Right cardiac atrium (tissue), 5 donors: ENCODE results near the gene FANCM. TPM values are rescaled to one million over a fixed set of nuclear protein-coding genes. Genes with fewer than 3 reads are reported as not detected.
"Not testable (repeated sequence)": the region's sequence is repeated elsewhere in the genome, so short reads cannot be mapped to it uniquely, and the experiment has no call there.

Experiments
- ATAC-seq, 2 donors: fragments of 200-7000 bp; cut with Tn5 transposase; one replicate each; pipeline versions ENCODE4 v1.8.0 to v1.9.1; 2020; ENCODE audit warnings: moderate library complexity in 2 of 2, mild to moderate bottlenecking in 1 of 2
- DNase-seq, 3 donors: peaks; one replicate each; pipeline ENCODE4 v3.0.0-alpha.2; 2020
- H3K27ac ChIP-seq: one replicate; pipeline ENCODE4 v1.5.1; 2013; ENCODE audit warnings: mild to moderate bottlenecking, low read length, control low read depth, moderate library complexity
- H3K27me3 ChIP-seq: one replicate; pipeline ENCODE4 v1.6.1; 2013; ENCODE audit not compliant: control insufficient read depth, insufficient read depth
- H3K4me1 ChIP-seq: one replicate; pipeline ENCODE4 v1.6.1; 2013; ENCODE audit warnings: low read length; ENCODE audit not compliant: control insufficient read depth, insufficient read depth
- H3K4me3 ChIP-seq: one replicate; pipeline ENCODE4 v1.5.1; 2013; ENCODE audit warnings: low read length, control low read depth
- H3K9me3 ChIP-seq: one replicate; pipeline ENCODE4 v1.6.1; 2013; ENCODE audit warnings: low read length; ENCODE audit not compliant: control insufficient read depth
- WGBS: extraction: QIAGEN DNeasy Blood & Tissue Kit; methylation state at CpG from one replicate; pipeline ENCODE4 v1.1.7; 2013; 5-methylcytosine and 5-hydroxymethylcytosine counted together
- intact Hi-C, 4 donors: fragments of 100-400 bp; cut with DNase I; formaldehyde crosslinking; loops; one replicate each; pipeline versions ENCODE4 v1.11.0 to v1.14.0; 2022 to 2023
- polyA plus RNA-seq: library from polyadenylated mRNA; stranded (reverse); fragments of 200-250 nt; gene quantifications from one replicate; pipeline ENCODE4 v1.2.3, GENCODE V29; 2013
- total RNA-seq, 4 donors: library from RNA; stranded (reverse); fragmentation: NEBNext Ultra II Directional; extraction: Animal tissue kit (Norgen Biotek cat#: 25700); gene quantifications; one replicate each; pipeline ENCODE4 v1.2.1, GENCODE V29; 2021
- donor health status: healthy with polysubstance abuse.
- donor health status: DM: no; HTN: yes; CAD: no.
- donor health status: DM: no; HTN: no; CAD: no.
- donor health status: DM: no; HTN: yes; CAD: no; lungs with severe emphysema.
- donor health status: DM: yes; HTN: yes; CAD: no.

The FANCM gene
- total and polyA plus RNA-seq, 5 donors = 1.9 to 4.1 (median 3.9) TPM

DNA sequence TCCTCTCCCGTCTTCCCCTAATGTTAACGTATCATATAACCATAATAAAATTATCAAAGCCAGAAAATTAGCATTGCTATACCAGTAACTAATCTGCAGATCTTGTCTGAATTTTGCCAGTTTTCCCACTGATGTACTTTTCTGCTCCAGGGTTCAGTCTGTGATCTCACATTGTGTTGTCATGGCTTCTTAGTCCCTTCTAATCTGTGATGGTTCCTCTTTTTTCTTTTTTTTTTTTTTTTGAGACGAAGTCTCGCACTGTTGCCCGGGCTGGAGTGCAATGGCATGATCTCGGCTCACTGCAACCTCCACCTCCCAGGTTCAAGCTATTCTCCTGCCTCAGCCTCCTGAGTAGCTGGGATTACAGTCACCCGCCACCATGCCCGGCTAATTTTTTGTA is 6.4 kb downstream of the FANCM start:
- H3K27me3 ChIP-seq, H3K27ac ChIP-seq, intact Hi-C loops, H3K4me1 ChIP-seq, H3K9me3 ChIP-seq, DNase-seq, ATAC-seq, H3K4me3 ChIP-seq: not testable (repeated sequence)
- WGBS = 90% methylated on average over 8 of the region's 8 CpGs

- no peaks in the 10 kb centered on the region for H3K27me3 ChIP-seq
- DNase-seq = no peak
- no peaks in the 10 kb centered on the region for H3K9me3 ChIP-seq
- H3K4me3 ChIP-seq = no peak overlapping the region
- no peak for ATAC-seq
- no peak overlapping the region for H3K27ac ChIP-seq
- intact Hi-C loops = no loop called here
- no peaks in the 10 kb centered on the region for H3K4me1 ChIP-seq
Observed at GRCh38 chr14:45144658-45145057, 8.9 kb downstream of the FANCM start.

DNA sequence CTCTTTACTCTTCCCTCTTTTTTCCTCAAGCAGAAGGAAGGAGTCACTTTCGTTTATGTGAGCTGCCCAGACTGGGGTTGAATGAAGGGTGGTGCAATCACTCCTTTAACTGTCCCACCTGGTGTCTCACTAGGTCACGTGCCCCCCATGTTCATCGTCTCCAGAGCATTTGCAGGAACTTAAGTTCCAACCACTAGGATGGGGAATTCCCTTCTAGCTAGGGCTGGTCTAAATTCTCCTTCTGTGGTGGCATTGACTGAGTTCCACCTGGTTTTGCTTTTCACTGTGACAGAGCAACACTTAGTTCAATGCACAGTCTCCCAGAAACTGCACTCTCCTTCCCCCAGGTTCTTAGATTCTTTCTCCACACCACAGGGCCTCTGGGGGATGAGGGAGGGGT is 9.5 kb downstream of the FANCM start:
- Histone ChIP-seq H3K27me3 (no peaks in the 10 kb centered on the region), H3K4me1 (no peaks in the 10 kb centered on the region), H3K4me3 (no peak overlapping the region), H3K9me3 (no peaks in the 10 kb centered on the region), H3K27ac (no peak overlapping the region)
- WGBS = 91% methylated on average over 3 of the region's 3 CpGs
- ATAC-seq = no peak
- intact Hi-C loops = no loop called here
- DNase-seq = no peak

GRCh38 chr14:45149602-45150001 is 13.9 kb downstream of the FANCM start:
- intact Hi-C loops = no loop called here
- H3K4me3 ChIP-seq = no peak overlapping the region
- no peaks in the 10 kb centered on the region for H3K27me3 ChIP-seq
- H3K9me3 ChIP-seq = no peaks in the 10 kb centered on the region
- ATAC-seq (no peak), DNase-seq (no peak)
- whole genome bisulfite sequencing = 95% methylated on average over 3 of the region's 3 CpGs
- no peak overlapping the region for H3K27ac ChIP-seq
- H3K4me1 ChIP-seq = no peaks in the 10 kb centered on the region

GRCh38 chr14:45150386-45150890 is 14.7 kb downstream of the FANCM start:
- Histone ChIP-seq H3K9me3 (no peaks in the 10 kb centered on the region), H3K27me3 (no peaks in the 10 kb centered on the region), H3K4me1 (no peaks in the 10 kb centered on the region), H3K27ac (no peak overlapping the region), H3K4me3 (no peak overlapping the region)
- intact Hi-C loops = no loop called here
- WGBS = 97% methylated on average over 4 of the region's 4 CpGs
- DNase-seq = no peak
- no peak for ATAC-seq

DNA sequence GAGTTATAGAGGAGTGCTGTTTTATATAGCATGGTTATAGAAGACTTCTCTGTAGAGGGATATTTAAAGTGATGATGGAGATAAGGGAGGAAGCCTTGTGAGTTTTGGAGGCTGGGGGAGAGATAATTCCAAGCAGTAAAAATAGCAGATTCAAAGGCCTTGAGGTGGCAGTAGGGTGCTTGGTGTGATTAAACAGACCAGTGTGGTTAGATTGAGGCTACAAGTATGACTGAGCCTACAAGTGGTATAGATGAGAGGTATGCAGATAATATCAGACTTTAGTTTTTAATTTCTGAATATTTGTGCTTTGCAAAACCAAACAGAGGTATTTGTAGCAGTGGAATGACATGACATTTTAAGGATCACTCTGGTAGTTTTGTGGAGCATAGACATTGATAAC is 20.3 kb downstream of the FANCM start:
- ATAC-seq (no peak), DNase-seq (no peak)
- intact Hi-C loops = no loop called here
- no peaks in the 10 kb centered on the region for H3K4me1 ChIP-seq
- H3K27me3 ChIP-seq = no peaks in the 10 kb centered on the region
- H3K27ac ChIP-seq = no peak overlapping the region
- no peak overlapping the region for H3K4me3 ChIP-seq
- no peaks in the 10 kb centered on the region for H3K9me3 ChIP-seq

DNA sequence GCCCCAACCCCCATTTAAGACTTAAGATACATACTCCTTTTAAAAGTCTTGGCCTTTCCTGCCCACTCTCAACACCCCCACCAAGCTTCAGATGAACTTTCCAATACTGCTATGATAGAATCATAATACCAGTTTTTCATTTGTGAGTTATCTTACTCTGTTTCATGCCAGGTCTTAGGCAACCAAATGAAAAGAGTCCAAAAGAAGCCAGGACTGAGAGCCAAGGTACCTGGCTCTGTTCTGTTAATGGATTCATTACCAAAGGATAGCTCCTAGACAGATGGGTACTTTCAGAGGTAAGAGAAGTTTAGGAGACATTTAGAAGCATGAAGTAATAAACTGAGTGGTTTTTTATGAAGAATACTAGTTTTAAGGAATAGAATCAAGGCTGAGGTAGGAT is 34.2 kb downstream of the FANCM start:
- Histone ChIP-seq H3K27me3 (no peaks in the 10 kb centered on the region), H3K4me1 (no peaks in the 10 kb centered on the region), H3K9me3 (no peaks in the 10 kb centered on the region), H3K4me3 (no peak overlapping the region), H3K27ac (no peak overlapping the region)
- DNase-seq (no peak), ATAC-seq (no peak)
- intact Hi-C loops = no loop called here

DNA sequence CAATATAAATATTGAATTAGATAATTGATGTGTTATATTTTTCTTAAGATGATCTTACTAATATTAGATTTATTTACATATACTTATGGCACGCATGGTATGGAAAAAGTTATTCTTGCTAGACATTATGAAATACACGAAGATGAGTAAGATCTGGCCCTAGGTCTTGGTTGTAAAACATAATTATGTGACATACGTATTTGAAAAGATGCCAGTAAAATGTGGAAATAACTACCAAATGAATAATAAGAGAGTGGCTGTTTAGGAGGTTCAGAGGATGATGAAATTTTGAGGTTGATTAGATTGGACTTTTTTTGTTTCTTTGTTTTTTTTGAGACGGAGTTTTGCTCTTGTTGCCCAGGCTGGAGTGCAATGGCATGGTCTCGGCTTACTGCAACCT is 41.3 kb downstream of the FANCM start:
- ATAC-seq = no peak
- H3K27me3 ChIP-seq = no peaks in the 10 kb centered on the region
- no peak overlapping the region for H3K27ac ChIP-seq
- no peak overlapping the region for H3K4me3 ChIP-seq
- no peaks in the 10 kb centered on the region for H3K4me1 ChIP-seq
- DNase-seq = no peak
- WGBS = 82% methylated on average over 5 of the region's 5 CpGs
- intact Hi-C loops = no loop called here
- no peaks in the 10 kb centered on the region for H3K9me3 ChIP-seq

DNA sequence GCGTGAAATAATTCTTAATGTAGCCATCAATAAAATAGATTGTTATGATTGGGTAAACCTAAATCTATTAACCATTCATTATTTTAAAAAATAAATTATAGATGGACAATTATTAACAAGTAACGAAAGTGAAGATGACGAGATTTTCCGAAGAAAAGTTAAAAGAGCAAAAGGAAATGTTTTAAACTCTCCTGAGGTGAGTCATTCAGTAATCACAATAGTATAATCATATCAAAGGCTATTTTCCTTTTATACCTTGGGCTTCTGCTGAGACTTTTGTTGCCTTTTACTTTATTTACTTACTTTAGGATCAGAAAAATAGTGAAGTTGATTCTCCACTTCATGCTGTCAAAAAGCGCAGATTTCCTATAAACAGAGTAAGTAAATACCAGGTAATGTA is 45.6 kb downstream of the FANCM start:
- H3K27me3 ChIP-seq = no peaks in the 10 kb centered on the region
- intact Hi-C loops = no loop called here
- ATAC-seq (no peak), DNase-seq (no peak)
- no peaks in the 10 kb centered on the region for H3K9me3 ChIP-seq
- no peak overlapping the region for H3K27ac ChIP-seq
- 95% methylated on average over 5 of the region's 5 CpGs for WGBS
- no peak overlapping the region for H3K4me3 ChIP-seq
- no peaks in the 10 kb centered on the region for H3K4me1 ChIP-seq

- Histone ChIP-seq H3K27me3 (no peaks in the 10 kb centered on the region), H3K27ac (no peak overlapping the region), H3K4me1 (no peaks in the 10 kb centered on the region), H3K9me3 (no peaks in the 10 kb centered on the region), H3K4me3 (no peak overlapping the region)
- DNase-seq = no peak
- ATAC-seq = no peak
- WGBS = 88% methylated on average over 3 of the region's 3 CpGs
- intact Hi-C loops = no loop called here
Observed at GRCh38 chr14:45181806-45182205, 46.1 kb downstream of the FANCM start.

GRCh38 chr14:45185100-45185814 is 49.5 kb downstream of the FANCM start:
- DNase-seq = no peak
- 97% methylated on average over 2 of the region's 2 CpGs for WGBS
- intact Hi-C loops = no loop called here
- Histone ChIP-seq H3K27ac (no peak overlapping the region), H3K4me3 (no peak overlapping the region), H3K27me3 (no peaks in the 10 kb centered on the region), H3K9me3 (no peaks in the 10 kb centered on the region), H3K4me1 (no peaks in the 10 kb centered on the region)
- ATAC-seq = no peak

DNA sequence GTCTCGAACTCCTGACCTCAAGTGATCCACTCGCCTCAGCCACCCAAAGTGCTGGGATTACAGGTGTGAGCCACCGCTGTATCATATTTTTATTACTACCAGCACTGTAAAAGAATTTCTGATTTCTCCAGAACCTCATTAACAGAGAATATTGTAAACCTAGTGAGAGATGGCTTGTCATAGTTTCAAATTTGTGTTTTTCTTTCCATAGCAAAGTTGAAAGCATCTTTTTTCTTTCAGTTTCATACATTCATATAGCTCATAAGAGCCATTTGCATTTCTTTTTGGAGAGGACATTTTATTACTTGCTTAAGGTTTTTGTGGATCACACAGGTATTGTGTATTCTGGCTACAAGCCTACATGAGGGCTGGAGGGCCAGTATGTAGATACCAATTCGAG is 59.2 kb downstream of the FANCM start:
- 85% methylated on average over 4 of the region's 4 CpGs for WGBS

More for the DNA sequence above, 59.2 kb downstream of the FANCM start:
- no peak overlapping the region for H3K4me3 ChIP-seq
- H3K27ac ChIP-seq = no peak overlapping the region
- H3K4me1 ChIP-seq = no peaks in the 10 kb centered on the region
- no peaks in the 10 kb centered on the region for H3K9me3 ChIP-seq
- intact Hi-C loops = no loop called here
- no peak for ATAC-seq
- no peaks in the 10 kb centered on the region for H3K27me3 ChIP-seq
- DNase-seq = no peak
